ENCODE data around the gene CENPC. TPM values are rescaled to one million over a fixed set of nuclear protein-coding genes. Genes with fewer than 3 reads are reported as not detected.

CENPC gene
- polyA plus RNA-seq, 2 of the 4 experiments (the other 2 are of a cell fraction) = 5.6 to 9.0 TPM

- TF ChIP-seq HOXB13 (CRISPR knock-in tag; IDR thresholded peaks at IDR 0.05; ENCODE audit: low read depth) = no peak
- no peak for TF ChIP-seq CBX8 (IDR thresholded peaks at IDR 0.05)
- TF ChIP-seq SMC3 (IDR thresholded peaks at IDR 0.05) = no peak
These were observed 30.1 kb upstream of the CENPC start (continued) for GRCh38 chr4:67575232-67576058.

DNA sequence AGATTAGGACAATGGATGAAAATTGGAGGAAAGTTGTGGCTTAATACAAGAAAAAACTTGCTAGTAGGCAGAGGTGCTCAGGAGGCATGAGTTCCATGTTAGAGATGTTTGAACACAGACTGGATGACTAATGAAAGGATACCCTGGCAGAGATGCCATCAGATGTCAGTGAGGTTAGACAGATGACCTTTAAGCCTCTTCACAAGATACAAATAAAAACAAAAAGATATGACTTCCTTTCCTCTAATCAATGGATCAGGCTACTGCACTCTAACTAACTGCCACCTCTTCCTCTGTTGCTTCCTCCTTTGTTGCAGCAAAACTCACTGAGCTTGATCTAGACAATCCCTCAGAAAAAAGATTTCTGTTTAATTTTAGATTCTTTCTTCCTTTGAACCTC lies 27.9 kb upstream of the CENPC start:
- FAIRE-seq (no peak), ATAC-seq (no peak), DNase-seq (ENCODE audit: low read depth in 1 of 2, low spot score in 1 of 2) (no peak)
- Histone ChIP-seq H3K4me3 (no peak overlapping the region), H3K4me1 (no peaks in the 10 kb centered on the region), H3K9me3 (no peaks in the 10 kb centered on the region), H3K27ac (no peak overlapping the region), H3K4me2 (no peak overlapping the region)
- TF ChIP-seq NPAS2 (CRISPR knock-in tag; IDR thresholded peaks at IDR 0.05; ENCODE audit: borderline replicate concordance) (no peak), KDM1A (IDR thresholded peaks at IDR 0.05; ENCODE audit: low read depth) (no peak), HMGXB4 (CRISPR knock-in tag; IDR thresholded peaks at IDR 0.05; ENCODE audit: borderline replicate concordance) (no peak), PBX3 (IDR thresholded peaks at IDR 0.05) (no peak), JUN (IDR thresholded peaks at IDR 0.05) (no peak), CEBPB (IDR thresholded peaks at IDR 0.05) (no peak), CBX2 (IDR thresholded peaks at IDR 0.05; ENCODE audit: borderline replicate concordance, low read depth) (no peak), RARB (CRISPR knock-in tag; IDR thresholded peaks at IDR 0.05) (no peak), ZNF302 (CRISPR knock-in tag; IDR thresholded peaks at IDR 0.05) (no peak), POLR2A (IDR thresholded peaks at IDR 0.05; ENCODE audit: low read length) (no peak), EHMT2 (IDR thresholded peaks at IDR 0.05; ENCODE audit: low read depth) (no peak), NFE2L2 (conservative IDR thresholded peaks at IDR 0.05; ENCODE audit: low read length) (no peak), PHF8 (IDR thresholded peaks at IDR 0.05; ENCODE audit: borderline replicate concordance, low read depth) (no peak), GATA3 (IDR thresholded peaks at IDR 0.05; ENCODE audit: borderline replicate concordance) (no peak), SREBF2 (IDR thresholded peaks at IDR 0.05) (no peak)
- ChIA-PET POLR2A (no interaction called here), CTCF (no interaction called here)

- ChIA-PET CTCF (no interaction called here), POLR2A (no interaction called here)
- no peak overlapping the region for H3K4me3 ChIP-seq
- H3K4me2 ChIP-seq = no peak overlapping the region
- WGBS (ENCODE audit: missing lambda C conversion rate) = 0% methylated on average over 1 of the region's 1 CpG
- H3K9me3 ChIP-seq = no peaks in the 10 kb centered on the region
- H3K4me1 ChIP-seq = no peaks in the 10 kb centered on the region
- H3K27ac ChIP-seq = no peak overlapping the region
- TF ChIP-seq HES2 (IDR thresholded peaks at IDR 0.05) = no peak
- TF ChIP-seq MAFK (IDR thresholded peaks at IDR 0.05; ENCODE audit: partially characterized antibody) = no peak
- TF ChIP-seq FOSB (CRISPR knock-in tag; IDR thresholded peaks at IDR 0.05) = no peak
- no peak for TF ChIP-seq KDM1A (IDR thresholded peaks at IDR 0.05; ENCODE audit: low read depth)
- no peak for TF ChIP-seq RARB (CRISPR knock-in tag; IDR thresholded peaks at IDR 0.05)
- no peak for TF ChIP-seq RCOR1 (IDR thresholded peaks at IDR 0.05; ENCODE audit: low read depth, low read length)
- TF ChIP-seq CHD4 (IDR thresholded peaks at IDR 0.05; ENCODE audit: borderline replicate concordance) = no peak
- TF ChIP-seq HMGXB4 (CRISPR knock-in tag; IDR thresholded peaks at IDR 0.05; ENCODE audit: borderline replicate concordance) = no peak
- no peak for TF ChIP-seq PHF8 (IDR thresholded peaks at IDR 0.05; ENCODE audit: borderline replicate concordance, low read depth)
- TF ChIP-seq ZNF302 (CRISPR knock-in tag; IDR thresholded peaks at IDR 0.05) = no peak
- TF ChIP-seq CHD2 (IDR thresholded peaks at IDR 0.05; ENCODE audit: low read length, partially characterized antibody) = no peak
- no peak for TF ChIP-seq EHMT2 (IDR thresholded peaks at IDR 0.05; ENCODE audit: low read depth)
- TF ChIP-seq FOSL2 (IDR thresholded peaks at IDR 0.05) = no peak
- TF ChIP-seq FOSL2 (CRISPR knock-in tag; IDR thresholded peaks at IDR 0.05) = no peak
- TF ChIP-seq SREBF2 (IDR thresholded peaks at IDR 0.05) = no peak
- no peak for TF ChIP-seq KDM5A (IDR thresholded peaks at IDR 0.05)
- no peak for FAIRE-seq
- no peak for DNase-seq (ENCODE audit: low read depth in 1 of 2, low spot score in 1 of 2)
- ATAC-seq = no peak
These were observed 26.7 kb upstream of the CENPC start for GRCh38 chr4:67571975-67572374.

Data from A549 (cell line).